Activated T-cell treated with anti-CD3 and anti-CD28 coated beads, Interleukin-2, amount 50 U/mL, for 72 hours (primary cell): ENCODE results near the gene TTC16. TPM values are rescaled to one million over a fixed set of nuclear protein-coding genes. Genes with fewer than 3 reads are reported as not detected.

Source experiments
- total RNA-seq, 2 donors: library from RNA; stranded (reverse); gene quantifications; one replicate each; pipeline ENCODE4 v1.2.3, GENCODE V29; 2022

The TTC16 gene
- total RNA-seq, 2 donors from 2014 or later = 0.55 to 5.3 TPM

Other genes with a start within 250 kb of the TTC16 start
- gene STXBP1, start 103.8 kb upstream of the TTC16 start, total RNA-seq = 10 to 100 TPM; 14.5 to 26.6 TPM
- not detected for gene CFAP157, start 9.1 kb upstream of the TTC16 start, total RNA-seq
- 1 to 10 TPM; 8.0 to 9.2 TPM for gene PTRH1, start 416 bp upstream of the TTC16 start, total RNA-seq
- gene TOR2A, start 19.2 kb downstream of the TTC16 start, total RNA-seq = 10 to 100 TPM; 12.5 to 16.4 TPM
- gene SH2D3C, start 62.6 kb downstream of the TTC16 start, total RNA-seq = 10 to 100 TPM; 59.5 to 65.8 TPM
- gene CDK9, start 70.0 kb downstream of the TTC16 start, total RNA-seq = 100 to 1,000 TPM in 1 of 2 donors, 10 to 100 TPM in 1; 99.4 to 105 TPM
- gene FPGS, start 86.8 kb downstream of the TTC16 start, total RNA-seq = 10 to 100 TPM; 53.4 to 57.6 TPM
- 10 to 100 TPM; 11.1 to 14.4 TPM for gene ENG, start 138.6 kb downstream of the TTC16 start, total RNA-seq
- 10 to 100 TPM; 37.7 to 41.9 TPM for gene AK1, start 161.6 kb downstream of the TTC16 start, total RNA-seq
- gene ST6GALNAC6, start 183.5 kb downstream of the TTC16 start, total RNA-seq = 10 to 100 TPM; 74.4 to 75.6 TPM
- gene ST6GALNAC4, start 201.0 kb downstream of the TTC16 start, total RNA-seq = 10 to 100 TPM; 28.1 to 30.5 TPM
- 1 to 10 TPM; 4.4 to 6.4 TPM for gene PIP5KL1, start 214.7 kb downstream of the TTC16 start, total RNA-seq
- 10 to 100 TPM; 44.2 to 51.1 TPM for gene DPM2, start 221.8 kb downstream of the TTC16 start, total RNA-seq